H1 (cell line): ENCODE data around the gene BCAS3. TPM values are rescaled to one million over a fixed set of nuclear protein-coding genes. Genes with fewer than 3 reads are reported as not detected.

Experiments
- CTCF ChIA-PET: fragments of 300-600 bp; sonication (Branson Sonifier 250); formaldehyde crosslinking; loops from one replicate; lab custom pipeline; 2021; ENCODE audit not compliant: partially characterized antibody; lab: Charles Lee
- POLR2A ChIA-PET: fragments of 300-600 bp; sonication (Branson Sonifier 250); formaldehyde crosslinking; loops from one replicate; lab custom pipeline; 2021; ENCODE audit warnings: inconsistent platforms; ENCODE audit not compliant: partially characterized antibody; lab: Charles Lee
- DNase-seq, 2 experiments: peaks; one replicate each; pipeline versions ENCODE4 v3.0.0 to v3.0.0-alpha.2; 2010 to 2022; ENCODE audit warnings: low spot score in 2 of 2, low read depth in 1 of 2, mixed read lengths in 1 of 2
- FAIRE-seq: peaks from 2 replicates; lab custom pipeline; 2011; peaks lifted over from hg19 to GRCh38; lab: Jason Lieb, UNC
- H2AFZ ChIP-seq: 2 replicates; pipeline ENCODE4 v1.8.1; 2012; ENCODE audit warnings: low read length, inconsistent platforms
- H2AK5ac ChIP-seq: 2 replicates; pipeline ENCODE4 v1.6.1; 2013; ENCODE audit warnings: low read depth, low read length
- H2BK120ac ChIP-seq: replicated peaks from 2 replicates; pipeline ENCODE3; 2013; ENCODE audit warnings: low read depth, low read length, inconsistent platforms
- H2BK12ac ChIP-seq: 2 replicates; pipeline ENCODE4 v1.6.1; 2013; ENCODE audit warnings: low read depth, low read length
- H2BK15ac ChIP-seq: 2 replicates; pipeline ENCODE4 v1.6.1; 2013; ENCODE audit warnings: low read length
- H2BK20ac ChIP-seq: 2 replicates; pipeline ENCODE4 v1.6.1; 2013; ENCODE audit warnings: low read length
- H2BK5ac ChIP-seq: 2 replicates; pipeline ENCODE4 v1.6.1; 2013; ENCODE audit warnings: low read depth, low read length
- H3K14ac ChIP-seq: 2 replicates; pipeline ENCODE4 v1.6.1; 2013; ENCODE audit warnings: inconsistent platforms; ENCODE audit not compliant: insufficient read length
- H3K18ac ChIP-seq: 2 replicates; pipeline ENCODE4 v1.6.1; 2013; ENCODE audit warnings: low read length; ENCODE audit errors: extremely low read depth
- H3K23ac ChIP-seq: 2 replicates; pipeline ENCODE4 v1.6.1; 2013; ENCODE audit warnings: inconsistent platforms; ENCODE audit not compliant: insufficient read length
- H3K23me2 ChIP-seq: 2 replicates; pipeline ENCODE4 v1.6.1; 2013; ENCODE audit warnings: low read depth, low read length
- H3K27ac ChIP-seq: 2 replicates; pipeline ENCODE4 v1.6.1; 2011; ENCODE audit warnings: low read depth, low read length, inconsistent platforms
- H3K27me3 ChIP-seq, 4 experiments: replicated peaks in 1 of 4; 1 replicate in 1 of 4; 2 replicates in 3 of 4; pipeline versions ENCODE4 v1.6.1 to v1.8.1; 2011 to 2013; ENCODE audit warnings: low read length in 3 of 4, mild to moderate bottlenecking in 3 of 4, inconsistent platforms in 2 of 4, mixed read lengths in 2 of 4, moderate library complexity in 1 of 4; ENCODE audit not compliant: control insufficient read depth in 3 of 4, insufficient read depth in 3 of 4; ENCODE audit errors: extremely low read depth in 1 of 4
- H3K36me3 ChIP-seq, 4 experiments: 2 replicates each; pipeline versions ENCODE4 v1.6.1 to v1.8.1; 2011 to 2013; ENCODE audit warnings: mild to moderate bottlenecking in 4 of 4, low read length in 3 of 4, moderate library complexity in 2 of 4, control low read depth in 1 of 4, inconsistent platforms in 1 of 4; ENCODE audit not compliant: insufficient read depth in 4 of 4, control insufficient read depth in 2 of 4
- H3K4ac ChIP-seq: replicated peaks from 2 replicates; pipeline ENCODE3; 2013; ENCODE audit warnings: low read length, low read depth, mixed read lengths, inconsistent platforms; ENCODE audit not compliant: insufficient read length
- H3K4me1 ChIP-seq, 4 experiments: replicated peaks in 1 of 4; 1 replicate in 1 of 4; 2 replicates in 3 of 4; pipeline versions ENCODE4 v1.6.1 to v1.8.1; 2011 to 2013; ENCODE audit warnings: low read length in 3 of 4, inconsistent platforms in 2 of 4, mixed read lengths in 1 of 4; ENCODE audit not compliant: insufficient read depth in 4 of 4, control insufficient read depth in 3 of 4
- H3K4me2 ChIP-seq, 2 experiments: 2 replicates each; pipeline versions ENCODE4 v1.6.1 to v1.8.1; 2011 to 2013; ENCODE audit warnings: low read depth in 2 of 2, low read length in 2 of 2, control low read depth in 1 of 2, inconsistent platforms in 1 of 2, mild to moderate bottlenecking in 1 of 2; ENCODE audit not compliant: insufficient read depth in 1 of 2
- H3K4me3 ChIP-seq, 4 experiments: fragments of 200-600, 300-600 bp in 1 of 4; sonication (generic), shearing (Covaris generic), sonication (Bioruptor Twin) in 1 of 4; 2 replicates each; pipeline versions ENCODE4 v1.5.1 to v1.8.1; 2011 to 2016; ENCODE audit warnings: low read length in 4 of 4, low read depth in 3 of 4, control low read depth in 2 of 4, inconsistent platforms in 2 of 4, mild to moderate bottlenecking in 2 of 4, mixed read lengths in 1 of 4, moderate library complexity in 1 of 4; ENCODE audit not compliant: insufficient read depth in 2 of 4; ENCODE audit errors: extremely low read depth in 1 of 4
- H3K56ac ChIP-seq: replicated peaks from 2 replicates; pipeline ENCODE3; 2013; ENCODE audit warnings: low read depth, mild to moderate bottlenecking, mixed read lengths, low read length, inconsistent platforms; ENCODE audit not compliant: insufficient read length
- H3K79me1 ChIP-seq: 2 replicates; pipeline ENCODE4 v1.6.1; 2013; ENCODE audit warnings: low read depth, low read length, control low read depth
- H3K79me2 ChIP-seq, 2 experiments: 2 replicates each; pipeline versions ENCODE4 v1.6.1 to v1.8.1; 2012 to 2013; ENCODE audit warnings: low read length in 2 of 2, mild to moderate bottlenecking in 2 of 2, inconsistent platforms in 1 of 2; ENCODE audit not compliant: insufficient read depth in 2 of 2, control insufficient read depth in 1 of 2
- H3K9ac ChIP-seq, 4 experiments: replicated peaks in 1 of 4; 1 replicate in 1 of 4; 2 replicates in 3 of 4; pipeline versions ENCODE4 v1.6.1 to v1.8.1; 2011 to 2013; ENCODE audit warnings: low read depth in 3 of 4, low read length in 3 of 4, control low read depth in 2 of 4, mild to moderate bottlenecking in 2 of 4, moderate library complexity in 2 of 4, inconsistent platforms in 1 of 4; ENCODE audit errors: extremely low read depth in 1 of 4
- H3K9me3 ChIP-seq, 2 experiments: 2 replicates each; pipeline versions ENCODE4 v1.6.1 to v1.8.1; 2012 to 2013; ENCODE audit warnings: mild to moderate bottlenecking in 2 of 2, moderate library complexity in 2 of 2, control low read depth in 1 of 2, inconsistent platforms in 1 of 2, low read depth in 1 of 2, low read length in 1 of 2, mixed read lengths in 1 of 2; ENCODE audit not compliant: insufficient read depth in 2 of 2
- H4K20me1 ChIP-seq, 2 experiments: replicated peaks in 1 of 2; 2 replicates each; pipeline versions ENCODE3 to v1.8.1; 2011 to 2013; ENCODE audit warnings: inconsistent platforms in 2 of 2, low read length in 2 of 2, mild to moderate bottlenecking in 1 of 2; ENCODE audit not compliant: insufficient read depth in 2 of 2, control insufficient read depth in 1 of 2
- H4K5ac ChIP-seq: 2 replicates; pipeline ENCODE4 v1.6.1; 2013; ENCODE audit warnings: low read length, low read depth, mixed read lengths, inconsistent platforms; ENCODE audit not compliant: insufficient read length
- H4K8ac ChIP-seq: 2 replicates; pipeline ENCODE4 v1.8.0; 2013; ENCODE audit warnings: mild to moderate bottlenecking, moderate library complexity, low read length, inconsistent platforms; ENCODE audit not compliant: insufficient read depth; ENCODE audit errors: extremely low read depth
- H4K91ac ChIP-seq: replicated peaks from 2 replicates; pipeline ENCODE3; 2013; ENCODE audit warnings: low read length, mixed read lengths, inconsistent platforms; ENCODE audit not compliant: insufficient read length
- BRCA1 ChIP-seq: IDR thresholded peaks from 2 replicates; pipeline ENCODE4 v1.6.1; 2012; ENCODE audit warnings: low read depth, low read length, improper control_type of control experiment
- CBX5 ChIP-seq: fragments of 300-800, 300-1000 bp; sonication (generic); IDR thresholded peaks from 2 replicates; pipeline ENCODE4 v1.7.1; 2016; ENCODE audit warnings: antibody characterized with exemption, low read length, low read depth
- CREB1 ChIP-seq: IDR thresholded peaks from 2 replicates; pipeline ENCODE4 v1.6.1; 2012; ENCODE audit warnings: inconsistent platforms
- EGR1 ChIP-seq: IDR thresholded peaks from 2 replicates; pipeline ENCODE4 v1.6.1; 2011; ENCODE audit warnings: low read depth, low read length, borderline replicate concordance
- FOSL1 ChIP-seq: IDR thresholded peaks from 2 replicates; pipeline ENCODE4 v1.6.1; 2011; ENCODE audit warnings: mild to moderate bottlenecking, low read depth, low read length, moderate library complexity; ENCODE audit not compliant: insufficient read depth
- GTF2F1 ChIP-seq: IDR thresholded peaks from 2 replicates; pipeline ENCODE4 v1.6.1; 2012; ENCODE audit warnings: low read depth, low read length, improper control_type of control experiment, borderline replicate concordance
- KDM1A ChIP-seq: fragments of 200-600, 300-600 bp; sonication (generic); IDR thresholded peaks from 2 replicates; pipeline ENCODE4 v1.7.1; 2016; ENCODE audit warnings: mild to moderate bottlenecking, low read length, borderline replicate concordance
- MAFK ChIP-seq: IDR thresholded peaks from 2 replicates; pipeline ENCODE4 v1.6.1; 2012; ENCODE audit warnings: low read depth, mild to moderate bottlenecking, improper control_type of control experiment, low read length
- NANOG ChIP-seq: IDR thresholded peaks from 2 replicates; pipeline ENCODE4 v1.6.1; 2011; ENCODE audit warnings: low read length, low read depth, mild to moderate bottlenecking, inconsistent platforms; ENCODE audit not compliant: insufficient read depth, poor library complexity, severe bottlenecking
- SIX5 ChIP-seq: IDR thresholded peaks from 2 replicates; pipeline ENCODE4 v1.6.1; 2011; ENCODE audit warnings: mild to moderate bottlenecking, low read depth, low read length
- SRF ChIP-seq: IDR thresholded peaks from 2 replicates; pipeline ENCODE4 v1.6.1; 2011; ENCODE audit warnings: mild to moderate bottlenecking, low read depth, low read length, moderate library complexity
- SUZ12 ChIP-seq: fragments of 200-600 bp; sonication (generic); IDR thresholded peaks from 2 replicates; pipeline ENCODE4 v1.6.1; 2012; ENCODE audit warnings: mild to moderate bottlenecking, inconsistent platforms, low read length, moderate library complexity, mixed read lengths
- WGBS, 2 experiments: shearing (Covaris generic) in 1 of 2; methylation state at CpG; one replicate each; pipeline versions ENCODE4 v1.1.6 to v1.1.7; 2013 to 2015; ENCODE audit warnings: low lambda C conversion rate in 2 of 2, mixed read lengths in 2 of 2, inconsistent platforms in 1 of 2, low coverage in 1 of 2, missing lambda C conversion rate in 1 of 2; ENCODE audit not compliant: insufficient replicate concordance in 2 of 2, insufficient coverage in 1 of 2, insufficient read length in 1 of 2; ENCODE audit errors: extremely low coverage in 1 of 2, missing lambda C conversion rate in 1 of 2; 5-methylcytosine and 5-hydroxymethylcytosine counted together
- polyA plus RNA-seq, 7 experiments: library from polyadenylated mRNA; depleted of rRNA in 3 of 7; stranded (reverse) in 5 of 7; unstranded in 2 of 7; fragments of >200 nt in 5 of 7; fragments of 200-250 nt in 2 of 7; gene quantifications; 1 replicate in 5 of 7; 2 replicates in 1 of 7; 4 replicates in 1 of 7; pipeline versions ENCODE4 v1.2.1 to v1.2.3, GENCODE V29; 2011 to 2013; ENCODE audit warnings: missing spikeins in 2 of 7, mixed read lengths in 2 of 7
- total RNA-seq: library from RNA; stranded (reverse); fragmentation: NEBNext Ultra II Directional; extraction: Animal tissue kit (Norgen Biotek cat#: 25700); gene quantifications from 2 replicates; pipeline ENCODE4 v1.2.1, GENCODE V29; 2021
- TF ChIP-seq, protein P1 (sequence below): IDR thresholded peaks from 2 replicates; pipeline ENCODE4 v1.6.1; 2012; ENCODE audit warnings: inconsistent platforms
- TF ChIP-seq, protein P2 (sequence below): IDR thresholded peaks from 2 replicates; pipeline ENCODE4 v1.6.1; 2011; ENCODE audit warnings: low read depth, mild to moderate bottlenecking, low read length; ENCODE audit not compliant: insufficient read depth

BCAS3 gene
- total and polyA plus RNA-seq, 2 of the 8 experiments (the other 6 are each of a cell fraction or from before 2014, with no cell fraction given): 9.9 to 13.3 TPM

DNA sequence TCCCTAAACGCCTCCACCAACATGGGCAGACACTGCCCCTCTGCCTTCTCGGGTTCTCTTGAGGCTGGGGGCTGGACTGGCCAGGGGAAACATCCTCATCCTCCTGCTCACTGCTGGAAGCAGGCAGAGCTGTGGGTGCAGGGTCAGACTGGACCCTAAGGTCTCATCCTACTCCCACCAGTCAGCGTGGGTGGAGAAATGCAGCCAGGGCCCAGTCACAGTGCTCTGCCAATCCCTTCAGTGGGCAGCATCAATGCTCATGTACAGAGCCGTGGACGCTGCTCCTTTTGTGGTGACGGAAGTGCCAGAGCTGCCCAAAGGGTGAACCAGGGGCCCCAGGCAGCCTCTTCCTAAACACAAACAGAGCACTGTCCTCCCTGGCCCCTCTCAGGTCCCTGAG, 708.6 kb downstream of the BCAS3 start:
- H3K23ac ChIP-seq: no peak overlapping the region
- no peaks in the 10 kb centered on the region for H4K20me1 ChIP-seq
- H2AK5ac ChIP-seq: no peak overlapping the region
- H3K27me3 ChIP-seq: peaks cover 0 to 4% (median 0%) of the 10 kb centered on the region in 4 experiments; a peak in 2 of 7 replicates
- 0 out of 2 replicates have a peak overlapping the region, but pooled peaks have one; percentile 9 for H4K8ac ChIP-seq
- H4K91ac ChIP-seq: no peak overlapping the region
- H2BK5ac ChIP-seq: no peak overlapping the region
- no peak for DNase-seq
- no peak for FAIRE-seq
- no peaks in the 10 kb centered on the region; a peak in 1 of 7 replicates for H3K4me1 ChIP-seq
- H2AFZ ChIP-seq: no peak overlapping the region
- TF ChIP-seq NANOG (no peak), SUZ12 (no peak), CBX5 (no peak), CREB1 (no peak), FOSL1 (no peak), SRF (no peak), MAFK (no peak), GTF2F1 (no peak), SIX5 (no peak), KDM1A (no peak), EGR1 (no peak), BRCA1 (no peak)
- TF ChIP-seq, protein P1, sequence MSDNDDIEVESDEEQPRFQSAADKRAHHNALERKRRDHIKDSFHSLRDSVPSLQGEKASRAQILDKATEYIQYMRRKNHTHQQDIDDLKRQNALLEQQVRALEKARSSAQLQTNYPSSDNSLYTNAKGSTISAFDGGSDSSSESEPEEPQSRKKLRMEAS: no peak
- TF ChIP-seq, protein P2, sequence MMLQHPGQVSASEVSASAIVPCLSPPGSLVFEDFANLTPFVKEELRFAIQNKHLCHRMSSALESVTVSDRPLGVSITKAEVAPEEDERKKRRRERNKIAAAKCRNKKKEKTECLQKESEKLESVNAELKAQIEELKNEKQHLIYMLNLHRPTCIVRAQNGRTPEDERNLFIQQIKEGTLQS: no peak
- no peak overlapping the region; the same call in 1 of the 2 replicates for H3K27ac ChIP-seq
- H3K79me1 ChIP-seq: no peaks in the 10 kb centered on the region; the same call in 1 of the 2 replicates
- H3K4me2 ChIP-seq: no peak overlapping the region
- no peaks in the 10 kb centered on the region for H3K23me2 ChIP-seq
- H3K14ac ChIP-seq: no peak overlapping the region
- no peak overlapping the region for H3K18ac ChIP-seq
- no peak overlapping the region for H2BK12ac ChIP-seq
- no peak overlapping the region for H3K9ac ChIP-seq
- no peak overlapping the region for H3K4ac ChIP-seq
- no peaks in the 10 kb centered on the region for H3K36me3 ChIP-seq
- H3K56ac ChIP-seq: no peak overlapping the region
- CTCF ChIA-PET: interaction anchor here (1.1 to 2.1 kb wide), 3 partner anchors 8 to 415 kb away, joined by 4 to 9 read pairs (median 8); no protein-coding TSS in a partner anchor
- no peak overlapping the region for H2BK15ac ChIP-seq
- no peak overlapping the region for H4K5ac ChIP-seq
- no peak overlapping the region for H2BK120ac ChIP-seq
- WGBS, 2 experiments: 81% methylated on average over 6 of the region's 6 CpGs; no CpG with 5 or more reads in 1 of the 2 experiments
- no peak overlapping the region for H3K4me3 ChIP-seq
- H2BK20ac ChIP-seq: no peak overlapping the region
- no peaks in the 10 kb centered on the region for H3K79me2 ChIP-seq
- H3K9me3 ChIP-seq: no peaks in the 10 kb centered on the region
- POLR2A ChIA-PET: no interaction called here
